SK-N-SH treated with all-trans-retinoic acid at 6 μM for 48 hours (cell line): ENCODE data around the gene OSBPL2.

ENCODE experiments used
- ARNTL ChIP-seq: fragments of 450-650 bp; formaldehyde crosslinking; IDR thresholded peaks from 2 replicates; pipeline ENCODE4 v1.5.0; 2020; ENCODE audit warnings: low read depth, mild to moderate bottlenecking, moderate library complexity, borderline replicate concordance
- BACH2 ChIP-seq: fragments of 250-450 bp; sonication (Bioruptor Pico); IDR thresholded peaks from 2 replicates; pipeline ENCODE4 v1.9.0; 2021; ENCODE audit warnings: mild to moderate bottlenecking, borderline replicate concordance
- CSDC2 ChIP-seq: fragments of 250-450 bp; sonication (Bioruptor Pico); IDR thresholded peaks from 2 replicates; pipeline ENCODE4 v1.5.0; 2020; ENCODE audit warnings: mild to moderate bottlenecking, moderate library complexity
- ISL1 ChIP-seq: fragments of 250-450 bp; sonication (Bioruptor Pico); IDR thresholded peaks from 2 replicates; pipeline ENCODE4 v2.1.2; 2022; ENCODE audit warnings: mild to moderate bottlenecking, moderate library complexity
- OSR1 ChIP-seq: fragments of 250-450 bp; sonication (Bioruptor Pico); IDR thresholded peaks from 2 replicates; pipeline ENCODE4 v1.8.0; 2022; ENCODE audit warnings: moderate library complexity, mild to moderate bottlenecking, inconsistent platforms
- PPARA ChIP-seq: fragments of 250-450 bp; sonication (Bioruptor Pico); IDR thresholded peaks from 2 replicates; pipeline ENCODE4 v1.5.0; 2020; ENCODE audit warnings: mild to moderate bottlenecking, borderline replicate concordance
- RARB ChIP-seq: fragments of 250-450 bp; sonication (Bioruptor Pico); IDR thresholded peaks from 2 replicates; pipeline ENCODE4 v1.8.0; 2021; ENCODE audit warnings: mild to moderate bottlenecking, moderate library complexity
- ZC3H10 ChIP-seq: fragments of 250-450 bp; sonication (Bioruptor Pico); IDR thresholded peaks from 2 replicates; pipeline ENCODE4 v1.5.1; 2021; ENCODE audit warnings: mild to moderate bottlenecking, moderate library complexity
- ZFP3 ChIP-seq: fragments of 250-450 bp; sonication (Bioruptor Pico); IDR thresholded peaks from 2 replicates; pipeline ENCODE4 v1.5.0; 2020; ENCODE audit warnings: mild to moderate bottlenecking, moderate library complexity
- ZFP30 ChIP-seq: fragments of 450-650 bp; formaldehyde crosslinking; IDR thresholded peaks from 2 replicates; pipeline ENCODE4 v1.5.0; 2022; ENCODE audit warnings: mild to moderate bottlenecking, moderate library complexity
- ZNF8 ChIP-seq: fragments of 450-650 bp; formaldehyde crosslinking; IDR thresholded peaks from 2 replicates; pipeline ENCODE4 v1.5.0; 2020; ENCODE audit warnings: mild to moderate bottlenecking, moderate library complexity
- TF ChIP-seq, protein P1 (sequence below): fragments of 250-450 bp; sonication (Bioruptor Pico); IDR thresholded peaks from 2 replicates; pipeline ENCODE4 v1.5.1; 2021; ENCODE audit warnings: mild to moderate bottlenecking, moderate library complexity
- TF ChIP-seq, protein P2 (sequence below): fragments of 250-450 bp; sonication (Bioruptor Pico); IDR thresholded peaks from 2 replicates; pipeline ENCODE4 v1.8.0; 2020; ENCODE audit warnings: mild to moderate bottlenecking, moderate library complexity, borderline replicate concordance
- TF ChIP-seq, protein P3 (sequence below): fragments of 250-450 bp; sonication (Bioruptor Pico); IDR thresholded peaks from 2 replicates; pipeline ENCODE4 v1.5.1; 2020; ENCODE audit warnings: low read depth, mild to moderate bottlenecking, moderate library complexity

DNA sequence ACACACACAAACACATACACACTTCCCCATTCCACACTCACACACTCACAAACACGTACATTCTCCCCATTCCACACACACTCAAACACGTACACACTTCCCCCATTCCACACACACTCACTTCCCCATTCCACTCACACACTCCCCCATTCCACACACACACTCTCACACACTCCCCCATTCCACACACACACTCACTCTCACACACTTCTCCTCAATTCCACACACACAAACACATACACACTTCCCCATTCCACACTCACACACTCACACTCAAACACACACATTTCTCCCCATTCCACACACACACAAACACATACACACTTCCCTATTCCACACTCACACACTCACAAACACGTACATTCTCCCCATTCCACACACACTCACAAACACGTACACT is 8.7 kb upstream of the OSBPL2 start:
- no peak for TF ChIP-seq ZNF8 (CRISPR knock-in tag)
- TF ChIP-seq, protein P1, sequence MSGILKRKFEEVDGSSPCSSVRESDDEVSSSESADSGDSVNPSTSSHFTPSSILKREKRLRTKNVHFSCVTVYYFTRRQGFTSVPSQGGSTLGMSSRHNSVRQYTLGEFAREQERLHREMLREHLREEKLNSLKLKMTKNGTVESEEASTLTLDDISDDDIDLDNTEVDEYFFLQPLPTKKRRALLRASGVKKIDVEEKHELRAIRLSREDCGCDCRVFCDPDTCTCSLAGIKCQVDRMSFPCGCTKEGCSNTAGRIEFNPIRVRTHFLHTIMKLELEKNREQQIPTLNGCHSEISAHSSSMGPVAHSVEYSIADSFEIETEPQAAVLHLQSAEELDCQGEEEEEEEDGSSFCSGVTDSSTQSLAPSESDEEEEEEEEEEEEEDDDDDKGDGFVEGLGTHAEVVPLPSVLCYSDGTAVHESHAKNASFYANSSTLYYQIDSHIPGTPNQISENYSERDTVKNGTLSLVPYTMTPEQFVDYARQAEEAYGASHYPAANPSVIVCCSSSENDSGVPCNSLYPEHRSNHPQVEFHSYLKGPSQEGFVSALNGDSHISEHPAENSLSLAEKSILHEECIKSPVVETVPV (CRISPR knock-in tag): no peak
- TF ChIP-seq ZC3H10 (CRISPR knock-in tag): no peak
- no peak for TF ChIP-seq BACH2 (CRISPR knock-in tag)
- no peak for TF ChIP-seq CSDC2
- TF ChIP-seq, protein P2, sequence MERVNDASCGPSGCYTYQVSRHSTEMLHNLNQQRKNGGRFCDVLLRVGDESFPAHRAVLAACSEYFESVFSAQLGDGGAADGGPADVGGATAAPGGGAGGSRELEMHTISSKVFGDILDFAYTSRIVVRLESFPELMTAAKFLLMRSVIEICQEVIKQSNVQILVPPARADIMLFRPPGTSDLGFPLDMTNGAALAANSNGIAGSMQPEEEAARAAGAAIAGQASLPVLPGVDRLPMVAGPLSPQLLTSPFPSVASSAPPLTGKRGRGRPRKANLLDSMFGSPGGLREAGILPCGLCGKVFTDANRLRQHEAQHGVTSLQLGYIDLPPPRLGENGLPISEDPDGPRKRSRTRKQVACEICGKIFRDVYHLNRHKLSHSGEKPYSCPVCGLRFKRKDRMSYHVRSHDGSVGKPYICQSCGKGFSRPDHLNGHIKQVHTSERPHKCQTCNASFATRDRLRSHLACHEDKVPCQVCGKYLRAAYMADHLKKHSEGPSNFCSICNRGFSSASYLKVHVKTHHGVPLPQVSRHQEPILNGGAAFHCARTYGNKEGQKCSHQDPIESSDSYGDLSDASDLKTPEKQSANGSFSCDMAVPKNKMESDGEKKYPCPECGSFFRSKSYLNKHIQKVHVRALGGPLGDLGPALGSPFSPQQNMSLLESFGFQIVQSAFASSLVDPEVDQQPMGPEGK (CRISPR knock-in tag): no peak
- TF ChIP-seq ARNTL: no peak
- no peak for TF ChIP-seq RARB
- TF ChIP-seq, protein P3, sequence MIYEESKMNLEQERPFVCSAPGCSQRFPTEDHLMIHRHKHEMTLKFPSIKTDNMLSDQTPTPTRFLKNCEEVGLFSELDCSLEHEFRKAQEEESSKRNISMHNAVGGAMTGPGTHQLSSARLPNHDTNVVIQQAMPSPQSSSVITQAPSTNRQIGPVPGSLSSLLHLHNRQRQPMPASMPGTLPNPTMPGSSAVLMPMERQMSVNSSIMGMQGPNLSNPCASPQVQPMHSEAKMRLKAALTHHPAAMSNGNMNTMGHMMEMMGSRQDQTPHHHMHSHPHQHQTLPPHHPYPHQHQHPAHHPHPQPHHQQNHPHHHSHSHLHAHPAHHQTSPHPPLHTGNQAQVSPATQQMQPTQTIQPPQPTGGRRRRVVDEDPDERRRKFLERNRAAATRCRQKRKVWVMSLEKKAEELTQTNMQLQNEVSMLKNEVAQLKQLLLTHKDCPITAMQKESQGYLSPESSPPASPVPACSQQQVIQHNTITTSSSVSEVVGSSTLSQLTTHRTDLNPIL (CRISPR knock-in tag): no peak
- TF ChIP-seq ZFP30 (CRISPR knock-in tag): no peak
- TF ChIP-seq ISL1 (CRISPR knock-in tag): no peak
- TF ChIP-seq PPARA (CRISPR knock-in tag): no peak
- no peak for TF ChIP-seq OSR1
- no peak for TF ChIP-seq ZFP3
